GM12874 (cell line): ENCODE results near the gene CACNB3.

Experiments
- TF ChIP-seq, protein P1 (sequence below): IDR thresholded peaks from 2 replicates; pipeline ENCODE4 v1.5.1; 2011; ENCODE audit warnings: low read depth, mild to moderate bottlenecking, control low read depth, low read length, moderate library complexity; ENCODE audit not compliant: insufficient read depth

CACNB3 gene

DNA sequence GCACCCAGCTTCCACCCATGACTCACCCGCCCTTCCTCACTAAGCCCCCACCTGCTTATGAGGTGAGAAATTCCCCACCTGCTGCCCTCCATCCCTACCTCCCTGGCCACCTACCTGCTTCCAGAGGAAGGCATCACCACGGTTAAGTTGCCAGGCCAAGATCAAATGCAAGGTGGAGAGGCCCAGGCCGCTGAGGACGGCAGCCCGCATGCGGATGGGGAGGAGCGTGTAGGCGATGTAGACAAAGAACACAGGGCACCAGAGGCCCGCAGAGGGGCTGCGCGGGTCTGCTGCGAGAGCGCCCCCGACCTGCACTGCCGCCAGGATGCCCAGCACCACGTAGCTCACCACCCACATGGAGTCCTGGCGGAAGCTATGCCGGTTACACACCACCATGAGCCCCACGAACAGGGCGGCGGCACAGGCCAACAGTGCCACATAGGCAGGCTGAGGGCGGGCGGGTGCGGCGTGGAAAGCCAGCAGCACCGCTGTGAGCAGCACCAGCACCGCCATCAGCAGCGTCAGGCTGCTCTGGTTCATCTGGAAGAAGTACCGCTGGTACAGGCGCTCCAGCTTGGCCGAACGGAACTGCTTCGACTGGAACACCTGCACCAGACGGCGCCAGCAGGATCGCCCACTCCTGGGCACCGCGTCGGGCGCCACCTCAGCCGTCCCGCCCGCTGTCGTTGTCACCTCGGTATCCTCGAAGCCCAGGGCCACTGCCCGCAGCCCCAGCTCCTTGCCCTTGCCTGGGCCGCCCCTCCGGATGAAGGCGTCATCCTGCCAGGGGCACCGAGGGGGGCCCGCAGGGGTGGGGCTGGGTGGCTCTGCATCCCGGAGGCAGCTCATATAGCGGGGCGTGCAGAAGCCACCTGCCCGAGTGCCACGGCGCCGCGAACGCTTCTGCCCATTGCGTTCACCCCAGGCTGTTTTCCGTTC, 35.6 kb upstream of the CACNB3 start:
- TF ChIP-seq, protein P1, sequence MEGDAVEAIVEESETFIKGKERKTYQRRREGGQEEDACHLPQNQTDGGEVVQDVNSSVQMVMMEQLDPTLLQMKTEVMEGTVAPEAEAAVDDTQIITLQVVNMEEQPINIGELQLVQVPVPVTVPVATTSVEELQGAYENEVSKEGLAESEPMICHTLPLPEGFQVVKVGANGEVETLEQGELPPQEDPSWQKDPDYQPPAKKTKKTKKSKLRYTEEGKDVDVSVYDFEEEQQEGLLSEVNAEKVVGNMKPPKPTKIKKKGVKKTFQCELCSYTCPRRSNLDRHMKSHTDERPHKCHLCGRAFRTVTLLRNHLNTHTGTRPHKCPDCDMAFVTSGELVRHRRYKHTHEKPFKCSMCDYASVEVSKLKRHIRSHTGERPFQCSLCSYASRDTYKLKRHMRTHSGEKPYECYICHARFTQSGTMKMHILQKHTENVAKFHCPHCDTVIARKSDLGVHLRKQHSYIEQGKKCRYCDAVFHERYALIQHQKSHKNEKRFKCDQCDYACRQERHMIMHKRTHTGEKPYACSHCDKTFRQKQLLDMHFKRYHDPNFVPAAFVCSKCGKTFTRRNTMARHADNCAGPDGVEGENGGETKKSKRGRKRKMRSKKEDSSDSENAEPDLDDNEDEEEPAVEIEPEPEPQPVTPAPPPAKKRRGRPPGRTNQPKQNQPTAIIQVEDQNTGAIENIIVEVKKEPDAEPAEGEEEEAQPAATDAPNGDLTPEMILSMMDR: no peak

GRCh38 chr12:48783432-48783831, 34.9 kb upstream of the CACNB3 start:
- TF ChIP-seq, protein P1: no peak

GRCh38 chr12:48786591-48787544, 31.4 kb upstream of the CACNB3 start:
- TF ChIP-seq, protein P1: no peak

DNA sequence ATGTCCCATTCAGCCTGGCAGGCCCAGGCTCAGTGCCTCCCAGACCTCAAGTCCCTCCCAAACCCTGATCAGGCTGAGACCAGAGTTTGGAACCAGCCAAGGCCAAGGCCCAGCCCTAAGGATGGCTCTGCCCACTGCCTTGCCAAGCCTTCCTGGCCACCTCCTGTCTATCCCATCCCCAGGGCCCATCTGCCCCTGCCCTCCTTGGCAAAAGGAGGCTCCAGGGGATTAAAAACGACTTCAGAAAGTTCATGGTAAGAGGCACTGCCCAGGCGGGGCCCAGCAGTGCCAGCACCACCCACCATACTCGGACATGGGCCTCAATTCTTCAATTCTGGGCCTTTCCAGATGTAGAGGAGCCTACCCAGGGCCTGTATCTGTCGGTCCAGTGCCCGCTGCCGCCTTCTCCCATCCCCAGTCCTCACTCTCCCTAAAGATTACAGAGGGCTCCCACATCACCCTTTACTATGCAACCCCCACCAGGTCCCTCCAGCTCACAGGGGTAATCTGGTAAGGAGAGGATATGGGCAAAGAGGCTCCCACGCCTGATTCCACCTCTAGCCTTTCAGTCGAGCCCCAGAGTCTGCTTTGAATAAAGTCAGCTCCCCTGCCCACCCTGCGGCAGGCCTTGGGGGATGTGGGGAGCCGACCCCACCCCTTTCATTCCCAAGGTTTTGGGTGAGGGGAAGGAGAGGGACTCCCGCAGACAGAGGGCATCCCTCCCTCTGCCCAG, 30.3 kb upstream of the CACNB3 start:
- TF ChIP-seq, protein P1: no peak

GRCh38 chr12:48788524-48788853, 29.8 kb upstream of the CACNB3 start:
- TF ChIP-seq, protein P1: no peak

DNA sequence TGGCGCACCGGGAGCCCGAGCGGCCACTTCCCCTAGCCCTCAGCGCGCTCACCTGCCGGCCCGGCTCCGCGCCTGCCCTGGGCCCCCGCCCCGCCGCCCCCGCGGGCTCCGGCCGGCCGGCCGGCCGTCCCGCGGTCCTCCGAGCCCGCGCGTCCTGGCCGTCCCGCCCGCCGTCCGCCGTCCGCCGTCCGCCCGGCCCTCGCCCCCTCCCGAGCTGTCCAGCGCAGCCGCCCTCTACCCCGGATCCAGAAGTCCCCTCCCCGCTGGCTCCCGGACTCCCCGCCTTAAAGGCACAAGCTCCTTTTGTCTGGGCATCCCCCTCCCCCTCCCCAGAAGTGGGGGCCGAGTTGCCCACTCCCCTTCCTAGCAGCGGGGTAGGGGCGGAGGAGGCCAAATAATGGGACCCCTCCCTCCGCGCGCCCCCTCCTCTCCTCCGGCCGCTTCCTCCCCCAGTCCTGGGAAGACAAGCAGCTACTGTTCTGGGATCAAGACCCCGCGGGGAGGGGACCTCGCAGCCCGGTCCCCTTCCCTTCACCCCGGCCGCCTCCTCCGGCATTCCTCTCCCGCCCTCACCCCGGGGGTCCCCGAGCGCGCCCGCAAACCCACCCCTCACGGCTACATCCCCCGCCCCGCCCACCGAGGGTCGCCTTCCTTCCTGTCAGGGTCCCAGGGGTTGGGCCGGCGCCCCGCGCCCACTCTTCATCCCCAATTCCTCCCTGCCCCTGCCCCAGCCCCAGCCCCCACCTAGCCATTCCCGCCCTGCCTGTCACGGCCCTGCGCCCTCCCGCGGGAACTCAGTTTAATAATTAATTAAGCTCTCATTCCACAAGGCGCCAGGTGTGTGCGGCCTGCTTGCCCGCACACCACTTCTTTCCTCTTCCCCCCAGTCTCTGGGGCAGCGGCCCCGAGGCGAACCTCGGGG, 29.2 kb upstream of the CACNB3 start, which contains the start of gene ADCY6:
ADCY6 (minus strand) TSS at position 236 of the 922 bp plus-strand sequence. CDS start 5,655 bp downstream, outside the sequence.
- TF ChIP-seq, protein P1: no peak
